Sigmoid colon (tissue), 7 donors: ENCODE results near the gene UBE2E2. TPM values are rescaled to one million over a fixed set of nuclear protein-coding genes. Genes with fewer than 3 reads are reported as not detected.

Experiments used
- DNase-seq: peaks from one replicate; pipeline ENCODE4 v3.0.0-alpha.2; 2019
- H3K27ac ChIP-seq, 4 donors: fragments of 200-600 bp; sonication (generic); one replicate each; pipeline ENCODE4 v1.5.1; 2016 to 2019; ENCODE audit warnings: mild to moderate bottlenecking in 1 of 4
- H3K27me3 ChIP-seq, 3 donors: fragments of 200-600 bp; sonication (generic); one replicate each; pipeline ENCODE4 v1.5.1; 2019; ENCODE audit warnings: mild to moderate bottlenecking in 1 of 3
- H3K36me3 ChIP-seq, 4 donors: fragments of 200-600 bp; sonication (generic); one replicate each; pipeline ENCODE4 v1.5.1; 2016 to 2019
- H3K4me1 ChIP-seq, 4 donors: fragments of 200-600 bp; sonication (generic); one replicate each; pipeline ENCODE4 v1.5.1; 2017 to 2019
- H3K4me3 ChIP-seq, 4 donors: fragments of 200-600 bp; sonication (generic); one replicate each; pipeline ENCODE4 v1.5.1; 2017 to 2019; ENCODE audit warnings: mild to moderate bottlenecking in 2 of 4, moderate library complexity in 1 of 4
- H3K9me3 ChIP-seq, 4 donors: fragments of 200-600 bp in 3 of 4; sonication (generic) in 3 of 4; one replicate each; pipeline versions ENCODE4 v1.5.1 to v1.6.1; 2013 to 2019
- CTCF ChIP-seq, 4 experiments: fragments of 450-650 bp in 3 of 4; fragments of 200-600 bp in 1 of 4; IDR thresholded peaks; one replicate each; pipeline ENCODE4 v1.5.1; 2016 to 2019; ENCODE audit warnings: antibody characterized with exemption in 4 of 4, mild to moderate bottlenecking in 3 of 4, moderate library complexity in 2 of 4
- EP300 ChIP-seq, 4 donors: sonication (generic); formaldehyde crosslinking; IDR thresholded peaks; one replicate each; pipeline ENCODE4 v1.6.1; 2017; ENCODE audit warnings: antibody characterized with exemption in 4 of 4
- POLR2A ChIP-seq, 2 donors: fragments of 450-650 bp; IDR thresholded peaks; one replicate each; pipeline ENCODE4 v1.6.1; 2016; ENCODE audit warnings: antibody characterized with exemption in 2 of 2, mild to moderate bottlenecking in 2 of 2, moderate library complexity in 2 of 2
- POLR2AphosphoS5 ChIP-seq, 4 donors: sonication (generic); formaldehyde crosslinking; IDR thresholded peaks; one replicate each; pipeline ENCODE4 v1.6.1; 2017; ENCODE audit warnings: antibody characterized with exemption in 4 of 4
- WGBS, 2 donors: extraction: QIAGEN DNeasy Blood & Tissue Kit; methylation state at CpG; one replicate each; pipeline ENCODE4 v1.1.7; 2013; 5-methylcytosine and 5-hydroxymethylcytosine counted together
- intact Hi-C: fragments of 100-400 bp; cut with DNase I; formaldehyde crosslinking; loops from one replicate; pipeline ENCODE4 v1.15.1; 2023
- polyA plus RNA-seq, 3 donors: library from polyadenylated mRNA; stranded (reverse); fragments of 200-250 nt; gene quantifications; one replicate each; pipeline ENCODE4 v1.2.3, GENCODE V29; 2013
- total RNA-seq, 4 donors: library from RNA; depleted of rRNA; stranded (reverse); fragments of >200 nt; gene quantifications; one replicate each; pipeline ENCODE4 v1.1.0, GENCODE V29; 2016
- donor health status: healthy with polysubstance abuse.
- donor health status: Bipolar disorder and iron deficiency.
- donor health status: healthy.

Gene UBE2E2
- total and polyA plus RNA-seq, 7 donors = 3.7 to 135 (median 34.6) TPM

- no peaks in the 10 kb centered on the region for H3K36me3 ChIP-seq
- H3K4me1 ChIP-seq = no peaks in the 10 kb centered on the region
- intact Hi-C loops = no loop called here
- H3K4me3 ChIP-seq = no peak overlapping the region
- no peaks in the 10 kb centered on the region for H3K9me3 ChIP-seq
- H3K27me3 ChIP-seq = no peaks in the 10 kb centered on the region
- H3K27ac ChIP-seq = no peak overlapping the region
- DNase-seq = no peak
- TF ChIP-seq EP300 (IDR thresholded peaks at IDR 0.05) = no peak
- TF ChIP-seq CTCF (IDR thresholded peaks at IDR 0.05) = no peak
- no peak for TF ChIP-seq POLR2A (IDR thresholded peaks at IDR 0.05)
- no peak for TF ChIP-seq POLR2AphosphoS5 (IDR thresholded peaks at IDR 0.05)
Observed at GRCh38 chr3:23359116-23359515, 156.0 kb downstream of the UBE2E2 start.

GRCh38 chr3:23365066-23365465 lies 161.9 kb downstream of the UBE2E2 start:
- Histone ChIP-seq H3K27ac (no peak overlapping the region), H3K27me3 (no peaks in the 10 kb centered on the region), H3K9me3 (no peaks in the 10 kb centered on the region), H3K36me3 (no peaks in the 10 kb centered on the region), H3K4me1 (peaks cover 0 to 3% (median 0%) of the 10 kb centered on the region in 4 donors), H3K4me3 (no peak overlapping the region)
- 69 to 75% methylated on average over 2 of the region's 2 CpGs for WGBS, 2 donors
- intact Hi-C loops = no loop called here
- no peak for DNase-seq
- TF ChIP-seq POLR2A (IDR thresholded peaks at IDR 0.05) = no peak
- TF ChIP-seq POLR2AphosphoS5 (IDR thresholded peaks at IDR 0.05) = no peak
- no peak for TF ChIP-seq EP300 (IDR thresholded peaks at IDR 0.05)
- no peak for TF ChIP-seq CTCF (IDR thresholded peaks at IDR 0.05)

- H3K4me3 ChIP-seq = no peak overlapping the region
- H3K4me1 ChIP-seq = peaks cover 0 to 3% (median 0%) of the 10 kb centered on the region in 4 donors
- intact Hi-C loops = no loop called here
- no peak for TF ChIP-seq EP300 (IDR thresholded peaks at IDR 0.05)
- TF ChIP-seq POLR2AphosphoS5 (IDR thresholded peaks at IDR 0.05) = no peak
- TF ChIP-seq POLR2A (IDR thresholded peaks at IDR 0.05) = no peak
- no peak for TF ChIP-seq CTCF (IDR thresholded peaks at IDR 0.05)
- DNase-seq = no peak
- WGBS, 2 donors = 76 to 77% methylated on average over 1 of the region's 1 CpG
- no peaks in the 10 kb centered on the region for H3K9me3 ChIP-seq
- H3K27me3 ChIP-seq = no peaks in the 10 kb centered on the region
- no peak overlapping the region for H3K27ac ChIP-seq
- no peaks in the 10 kb centered on the region for H3K36me3 ChIP-seq
Observed at GRCh38 chr3:23368731-23369130, 165.6 kb downstream of the UBE2E2 start.

- intact Hi-C loops = no loop called here
- H3K9me3 ChIP-seq = no peaks in the 10 kb centered on the region
- no peak overlapping the region for H3K27ac ChIP-seq
- no peak for DNase-seq
- WGBS, 2 donors = 71 to 88% methylated on average over 1 of the region's 1 CpG
- H3K4me1 ChIP-seq = peaks cover 0 to 10% (median 3%) of the 10 kb centered on the region in 4 donors
- H3K4me3 ChIP-seq = no peak overlapping the region
- H3K27me3 ChIP-seq = no peaks in the 10 kb centered on the region
- TF ChIP-seq EP300 (IDR thresholded peaks at IDR 0.05) (no peak), CTCF (IDR thresholded peaks at IDR 0.05) (no peak), POLR2AphosphoS5 (IDR thresholded peaks at IDR 0.05) (no peak), POLR2A (IDR thresholded peaks at IDR 0.05) (no peak)
- H3K36me3 ChIP-seq = no peaks in the 10 kb centered on the region
Observed at GRCh38 chr3:23372285-23372684, 169.2 kb downstream of the UBE2E2 start.

- Histone ChIP-seq H3K4me3 (no peak overlapping the region), H3K27ac (no peak overlapping the region), H3K9me3 (no peaks in the 10 kb centered on the region), H3K4me1 (peaks cover 0 to 6% (median 4%) of the 10 kb centered on the region in 4 donors), H3K27me3 (no peaks in the 10 kb centered on the region), H3K36me3 (no peaks in the 10 kb centered on the region)
- TF ChIP-seq EP300 (IDR thresholded peaks at IDR 0.05) (no peak), POLR2A (IDR thresholded peaks at IDR 0.05) (no peak), CTCF (IDR thresholded peaks at IDR 0.05) (no peak), POLR2AphosphoS5 (IDR thresholded peaks at IDR 0.05) (no peak)
- WGBS, 2 donors = 90 to 95% methylated on average over 3 of the region's 3 CpGs
- intact Hi-C loops = no loop called here
- no peak for DNase-seq
Observed at GRCh38 chr3:23376516-23377248, 173.6 kb downstream of the UBE2E2 start.
